Activated naive CD8-positive, alpha-beta T cell treated with anti-CD3 and anti-CD28 coated beads, Interleukin-2, amount 50 U/mL, for 24 hours (primary cell): ENCODE measurements around the gene TIRAP.
"Not testable (repeated sequence)": the region's sequence is repeated elsewhere in the genome, so short reads cannot be mapped to it uniquely, and the experiment has no call there.

ENCODE experiments used
- ATAC-seq: fragments of 150-1000 bp; cut with Tn5 transposase; one replicate; pipeline ENCODE4 v1.10.0; 2021
- DNase-seq: peaks from one replicate; pipeline ENCODE4 v3.0.0; 2021
- H3K27ac Mint-ChIP-seq: one replicate; pipeline ENCODE4 v1.8.0; 2021; ENCODE audit warnings: mild to moderate bottlenecking, mixed read lengths
- H3K27me3 Mint-ChIP-seq: one replicate; pipeline ENCODE4 v1.8.0; 2021; ENCODE audit warnings: mixed read lengths
- H3K36me3 Mint-ChIP-seq: one replicate; pipeline ENCODE4 v1.8.0; 2021; ENCODE audit warnings: low read depth, mixed read lengths
- H3K4me1 Mint-ChIP-seq: one replicate; pipeline ENCODE4 v1.8.0; 2021; ENCODE audit warnings: mixed read lengths
- H3K4me3 Mint-ChIP-seq: one replicate; pipeline ENCODE4 v1.8.0; 2021; ENCODE audit warnings: mild to moderate bottlenecking, moderate library complexity, mixed read lengths
- H3K9me3 Mint-ChIP-seq: one replicate; pipeline ENCODE4 v1.8.0; 2021; ENCODE audit warnings: mixed read lengths

The TIRAP gene

GRCh38 chr11:126304457-126305075, 21.7 kb downstream of the TIRAP start:
- peak; percentile 7 for ATAC-seq
- Mint-ChIP-seq H3K27ac (peak overlapping the region; percentile 98), H3K4me3 (peak overlapping the region; percentile 94), H3K27me3 (no peaks in the 10 kb centered on the region), H3K36me3 (peaks cover 16% of the 10 kb centered on the region), H3K9me3 (peaks cover 4% of the 10 kb centered on the region), H3K4me1 (peaks cover 27% of the 10 kb centered on the region)
- DNase-seq: peak; percentile 26

- Mint-ChIP-seq H3K9me3 (peaks cover 4% of the 10 kb centered on the region), H3K27me3 (no peaks in the 10 kb centered on the region), H3K4me1 (peaks cover 30% of the 10 kb centered on the region), H3K4me3 (peak overlapping the region; percentile 61), H3K27ac (peak overlapping the region; percentile 76), H3K36me3 (peaks cover 16% of the 10 kb centered on the region)
- DNase-seq (no peak), ATAC-seq (peak; percentile 20)
Observed at GRCh38 chr11:126305699-126306098, 22.8 kb downstream of the TIRAP start.

- H3K4me1 Mint-ChIP-seq: peaks cover 33% of the 10 kb centered on the region
- H3K4me3 Mint-ChIP-seq: no peak overlapping the region
- H3K36me3 Mint-ChIP-seq: peaks cover 19% of the 10 kb centered on the region
- H3K9me3 Mint-ChIP-seq: peaks cover 4% of the 10 kb centered on the region
- ATAC-seq (no peak), DNase-seq (peak; percentile 33)
- H3K27me3 Mint-ChIP-seq: no peaks in the 10 kb centered on the region
- no peak overlapping the region for H3K27ac Mint-ChIP-seq
Observed at GRCh38 chr11:126307706-126308105, 24.8 kb downstream of the TIRAP start.

- H3K36me3 Mint-ChIP-seq: peaks cover 15% of the 10 kb centered on the region
- no peaks in the 10 kb centered on the region for H3K27me3 Mint-ChIP-seq
- H3K9me3 Mint-ChIP-seq: peaks cover 4% of the 10 kb centered on the region
- H3K27ac Mint-ChIP-seq: no peak overlapping the region
- H3K4me3 Mint-ChIP-seq: no peak overlapping the region
- H3K4me1 Mint-ChIP-seq: peaks cover 31% of the 10 kb centered on the region
- ATAC-seq (no peak), DNase-seq (no peak)
Observed at GRCh38 chr11:126308271-126308671, 25.4 kb downstream of the TIRAP start.

GRCh38 chr11:126308771-126309170, 25.9 kb downstream of the TIRAP start:
- Mint-ChIP-seq H3K4me1 (peaks cover 28% of the 10 kb centered on the region), H3K36me3 (peaks cover 12% of the 10 kb centered on the region)
- H3K27me3 Mint-ChIP-seq, H3K27ac Mint-ChIP-seq, ATAC-seq, H3K9me3 Mint-ChIP-seq, H3K4me3 Mint-ChIP-seq, DNase-seq: not testable (repeated sequence)

GRCh38 chr11:126310200-126310991, 27.5 kb downstream of the TIRAP start:
- H3K27ac Mint-ChIP-seq: no peak overlapping the region

GRCh38 chr11:126310992-126311310, 28.1 kb downstream of the TIRAP start:
- no peak overlapping the region for H3K4me3 Mint-ChIP-seq
- peaks cover 16% of the 10 kb centered on the region for H3K36me3 Mint-ChIP-seq
- ATAC-seq: no peak
- no peak overlapping the region for H3K27ac Mint-ChIP-seq
- no peaks in the 10 kb centered on the region for H3K9me3 Mint-ChIP-seq
- H3K4me1 Mint-ChIP-seq: peaks cover 14% of the 10 kb centered on the region
- DNase-seq: no peak
- no peaks in the 10 kb centered on the region for H3K27me3 Mint-ChIP-seq

More at GRCh38 chr11:126310200-126310991, 27.5 kb downstream of the TIRAP start:
- Mint-ChIP-seq H3K4me1 (peaks cover 19% of the 10 kb centered on the region), H3K27me3 (no peaks in the 10 kb centered on the region), H3K36me3 (peaks cover 18% of the 10 kb centered on the region), H3K4me3 (no peak overlapping the region), H3K9me3 (peaks cover 4% of the 10 kb centered on the region)
- ATAC-seq (peak; percentile 71), DNase-seq (peak; percentile 71)

- H3K9me3 Mint-ChIP-seq: no peaks in the 10 kb centered on the region
- H3K27me3 Mint-ChIP-seq: no peaks in the 10 kb centered on the region
- H3K27ac Mint-ChIP-seq: no peak overlapping the region
- peaks cover 21% of the 10 kb centered on the region for H3K36me3 Mint-ChIP-seq
- peaks cover 17% of the 10 kb centered on the region for H3K4me1 Mint-ChIP-seq
- DNase-seq (no peak), ATAC-seq (no peak)
- no peak overlapping the region for H3K4me3 Mint-ChIP-seq
Observed at GRCh38 chr11:126311401-126312291, 28.8 kb downstream of the TIRAP start.

GRCh38 chr11:126312961-126313360, 30.1 kb downstream of the TIRAP start:
- DNase-seq (no peak), ATAC-seq (no peak)
- no peaks in the 10 kb centered on the region for H3K9me3 Mint-ChIP-seq
- H3K4me1 Mint-ChIP-seq: peaks cover 23% of the 10 kb centered on the region
- peaks cover 26% of the 10 kb centered on the region for H3K36me3 Mint-ChIP-seq
- no peak overlapping the region for H3K27ac Mint-ChIP-seq
- no peak overlapping the region for H3K4me3 Mint-ChIP-seq
- no peaks in the 10 kb centered on the region for H3K27me3 Mint-ChIP-seq

GRCh38 chr11:126313826-126314225, 30.9 kb downstream of the TIRAP start:
- Mint-ChIP-seq H3K36me3 (peaks cover 26% of the 10 kb centered on the region), H3K4me1 (peaks cover 32% of the 10 kb centered on the region), H3K27ac (no peak overlapping the region), H3K4me3 (no peak overlapping the region), H3K9me3 (no peaks in the 10 kb centered on the region), H3K27me3 (no peaks in the 10 kb centered on the region)
- no peak for DNase-seq
- no peak for ATAC-seq

GRCh38 chr11:126317432-126317755, 34.5 kb downstream of the TIRAP start:
- peak overlapping the region; percentile 39 for H3K4me3 Mint-ChIP-seq
- peaks cover 30% of the 10 kb centered on the region for H3K4me1 Mint-ChIP-seq
- DNase-seq: no peak
- H3K27ac Mint-ChIP-seq: peak overlapping the region; percentile 76
- ATAC-seq: no peak
- H3K9me3 Mint-ChIP-seq: no peaks in the 10 kb centered on the region
- H3K27me3 Mint-ChIP-seq: no peaks in the 10 kb centered on the region
- peaks cover 28% of the 10 kb centered on the region for H3K36me3 Mint-ChIP-seq

- DNase-seq (peak; percentile 45), ATAC-seq (peak; percentile 75)
- Mint-ChIP-seq H3K27ac (peak overlapping the region; percentile 76), H3K4me1 (peaks cover 30% of the 10 kb centered on the region), H3K4me3 (peak overlapping the region; percentile 39), H3K27me3 (no peaks in the 10 kb centered on the region), H3K9me3 (no peaks in the 10 kb centered on the region), H3K36me3 (peaks cover 28% of the 10 kb centered on the region)
Observed at GRCh38 chr11:126317756-126318573, 35.1 kb downstream of the TIRAP start.

GRCh38 chr11:126318574-126319373, 35.9 kb downstream of the TIRAP start:
- peaks cover 30% of the 10 kb centered on the region for H3K4me1 Mint-ChIP-seq
- DNase-seq (peak; percentile 25), ATAC-seq (peak; percentile 84)
- no peaks in the 10 kb centered on the region for H3K9me3 Mint-ChIP-seq
- peak overlapping the region; percentile 39 for H3K4me3 Mint-ChIP-seq
- H3K27ac Mint-ChIP-seq: peak overlapping the region; percentile 76
- no peaks in the 10 kb centered on the region for H3K27me3 Mint-ChIP-seq
- H3K36me3 Mint-ChIP-seq: peaks cover 28% of the 10 kb centered on the region
